Neural crest cell (in vitro differentiated cells): ENCODE data around the gene DISP3. TPM values are rescaled to one million over a fixed set of nuclear protein-coding genes. Genes with fewer than 3 reads are reported as not detected.

ENCODE experiments used
- DNase-seq: peaks from one replicate; pipeline ENCODE4 v3.0.0; 2021; ENCODE audit warnings: low read depth, mixed read lengths, low spot score
- H3K27ac Mint-ChIP-seq: one replicate; pipeline ENCODE4 v1.8.0; 2021; ENCODE audit warnings: mild to moderate bottlenecking, mixed read lengths; ENCODE audit not compliant: unreplicated experiment
- H3K27me3 Mint-ChIP-seq: 2 replicates; pipeline ENCODE4 v1.8.0; 2021; ENCODE audit warnings: low read depth, mild to moderate bottlenecking, mixed read lengths
- H3K36me3 Mint-ChIP-seq: 2 replicates; pipeline ENCODE4 v1.8.0; 2021; ENCODE audit warnings: low read depth, mild to moderate bottlenecking, mixed read lengths
- H3K4me1 Mint-ChIP-seq: 2 replicates; pipeline ENCODE4 v1.8.0; 2021; ENCODE audit warnings: mixed read lengths
- H3K4me3 Mint-ChIP-seq: one replicate; pipeline ENCODE4 v1.8.0; 2021; ENCODE audit warnings: mild to moderate bottlenecking, mixed read lengths
- H3K9me3 Mint-ChIP-seq: 2 replicates; pipeline ENCODE4 v1.8.0; 2021; ENCODE audit warnings: mixed read lengths
- CTCF ChIP-seq: fragments of 200-600 bp; sonication (generic); conservative IDR thresholded peaks from 2 replicates; pipeline ENCODE4 v1.5.0; 2021; ENCODE audit warnings: antibody characterized with exemption, mild to moderate bottlenecking
- total RNA-seq: library from RNA; stranded (reverse); gene quantifications from 2 replicates; pipeline ENCODE4 v1.2.1, GENCODE V29; 2021

DISP3 gene
- total RNA-seq, 1 donor from 2014 or later: 9.1 TPM

DNA sequence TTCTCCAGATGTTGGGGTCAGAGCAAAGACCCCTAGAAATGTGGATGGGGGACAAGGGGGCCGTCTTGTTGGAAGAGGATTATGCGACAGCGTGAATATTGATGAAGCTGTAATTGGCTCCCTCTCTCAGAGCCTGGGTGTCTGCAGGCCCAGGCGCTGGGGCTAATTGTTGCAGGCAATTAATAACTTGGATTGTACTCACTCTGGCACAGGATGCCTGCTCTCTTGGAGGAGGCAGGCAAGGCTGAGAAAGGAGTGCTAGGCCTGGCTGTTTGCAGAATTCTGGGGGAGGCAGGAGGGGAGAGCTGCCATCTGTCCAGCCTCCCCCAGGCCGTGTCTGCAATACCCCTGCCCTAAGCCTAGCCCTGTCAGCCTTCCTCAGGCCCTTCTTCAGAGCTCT, 4.1 kb upstream of the DISP3 start:
- no peaks in the 10 kb centered on the region for H3K9me3 Mint-ChIP-seq
- H3K27me3 Mint-ChIP-seq: peaks cover 59% of the 10 kb centered on the region
- no peak overlapping the region for H3K4me3 Mint-ChIP-seq
- no peaks in the 10 kb centered on the region for H3K36me3 Mint-ChIP-seq
- no peak for TF ChIP-seq CTCF
- H3K4me1 Mint-ChIP-seq: no peaks in the 10 kb centered on the region
- DNase-seq: no peak
- no peak overlapping the region for H3K27ac Mint-ChIP-seq

GRCh38 chr1:11475748-11476147, 3.2 kb upstream of the DISP3 start:
- no peaks in the 10 kb centered on the region for H3K9me3 Mint-ChIP-seq
- H3K27ac Mint-ChIP-seq: no peak overlapping the region
- no peak for TF ChIP-seq CTCF
- peaks cover 8% of the 10 kb centered on the region for H3K4me1 Mint-ChIP-seq
- no peaks in the 10 kb centered on the region for H3K36me3 Mint-ChIP-seq
- peak overlapping the region; percentile 47 for H3K4me3 Mint-ChIP-seq
- DNase-seq: no peak
- H3K27me3 Mint-ChIP-seq: peaks cover 62% of the 10 kb centered on the region

- peaks cover 58% of the 10 kb centered on the region for H3K27me3 Mint-ChIP-seq
- no peak for TF ChIP-seq CTCF
- H3K4me3 Mint-ChIP-seq: peak overlapping the region; percentile 76
- no peaks in the 10 kb centered on the region for H3K9me3 Mint-ChIP-seq
- DNase-seq: peak; percentile 24
- no peak overlapping the region for H3K27ac Mint-ChIP-seq
- H3K36me3 Mint-ChIP-seq: no peaks in the 10 kb centered on the region
- peaks cover 12% of the 10 kb centered on the region for H3K4me1 Mint-ChIP-seq
Measured at GRCh38 chr1:11479375-11479979, 522 bp downstream of the DISP3 start.

DNA sequence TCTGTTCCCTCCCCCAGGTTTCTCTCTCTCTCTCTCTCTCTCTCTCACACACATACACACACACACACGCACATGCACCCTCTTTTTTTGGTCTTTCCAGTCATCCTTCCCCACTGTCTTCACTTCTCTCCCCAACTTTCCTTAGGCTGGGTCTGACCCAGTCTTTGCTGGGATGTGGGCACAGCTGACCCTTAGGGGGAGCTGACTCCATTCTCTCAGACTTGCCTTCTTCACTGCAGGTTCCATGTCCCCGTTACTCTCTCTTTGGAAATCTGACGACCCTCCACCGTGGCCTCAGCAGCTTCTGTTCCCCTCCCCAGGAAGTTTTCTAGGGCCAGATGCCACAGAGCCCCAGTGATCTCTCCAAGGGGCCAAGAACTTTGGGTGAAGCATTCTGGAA, 2.1 kb downstream of the DISP3 start:
- no peak overlapping the region for H3K27ac Mint-ChIP-seq
- no peaks in the 10 kb centered on the region for H3K36me3 Mint-ChIP-seq
- DNase-seq: no peak
- no peaks in the 10 kb centered on the region for H3K9me3 Mint-ChIP-seq
- peak overlapping the region; percentile 76 for H3K4me3 Mint-ChIP-seq
- TF ChIP-seq CTCF: no peak
- peaks cover 46% of the 10 kb centered on the region for H3K27me3 Mint-ChIP-seq
- H3K4me1 Mint-ChIP-seq: peaks cover 14% of the 10 kb centered on the region

DNA sequence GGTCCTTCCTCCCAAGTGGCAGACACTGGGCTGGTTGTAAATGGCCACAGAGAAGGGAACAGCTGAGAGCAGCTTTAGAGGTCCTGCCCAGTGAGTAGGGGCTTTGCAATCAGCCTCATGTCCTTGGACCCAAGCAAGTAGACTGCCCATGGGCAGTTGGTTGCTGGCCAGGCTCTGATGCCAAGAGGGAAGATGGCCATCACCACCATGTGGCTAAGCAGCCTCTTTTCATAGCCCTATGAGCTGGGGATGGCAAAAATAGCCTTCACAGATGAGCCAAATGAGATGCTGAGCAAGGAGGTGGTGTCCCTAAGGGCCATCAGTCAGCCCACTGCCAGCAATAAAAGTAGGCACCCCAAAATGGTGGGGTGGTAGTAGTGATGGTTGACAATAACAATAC, 3.2 kb downstream of the DISP3 start:
- H3K9me3 Mint-ChIP-seq: no peaks in the 10 kb centered on the region
- DNase-seq: no peak
- no peak for TF ChIP-seq CTCF
- H3K27me3 Mint-ChIP-seq: peaks cover 36% of the 10 kb centered on the region
- H3K36me3 Mint-ChIP-seq: no peaks in the 10 kb centered on the region
- no peak overlapping the region for H3K4me3 Mint-ChIP-seq
- H3K27ac Mint-ChIP-seq: no peak overlapping the region
- H3K4me1 Mint-ChIP-seq: peaks cover 20% of the 10 kb centered on the region
